OCI-LY7 (cell line): ENCODE measurements around the gene SLC35F2.
A peak's percentile ranks its signal among the peaks of the same experiment; 100 is the strongest.

Experiments used
- CTCF ChIP-seq: fragments of 200-600 bp; sonication (generic); conservative IDR thresholded peaks from 2 replicates; pipeline ENCODE4 v1.5.1; 2014; ENCODE audit warnings: mild to moderate bottlenecking, antibody characterized with exemption, low read length, moderate library complexity, mixed read lengths
- EZH2phosphoT487 ChIP-seq: fragments of 200-600 bp; sonication (generic); IDR thresholded peaks from 2 replicates; pipeline ENCODE4 v1.6.1; 2018; ENCODE audit warnings: low read depth, borderline replicate concordance, mild to moderate bottlenecking, mixed run types, antibody characterized with exemption, low read length, moderate library complexity, mixed read lengths

- no peak for TF ChIP-seq EZH2phosphoT487
- peak; percentile 94 for TF ChIP-seq CTCF
Observed at GRCh38 chr11:107799218-107799859, 59.2 kb downstream of the SLC35F2 start.
